H9 (cell line): ENCODE data around the gene ARFGEF3. TPM values are rescaled to one million over a fixed set of nuclear protein-coding genes. Genes with fewer than 3 reads are reported as not detected.

Experiments
- DNase-seq: peaks from one replicate; pipeline ENCODE4 v3.0.0-alpha.2; 2017
- H2AFZ ChIP-seq: one replicate; pipeline ENCODE4 v1.6.1; 2013; ENCODE audit warnings: mild to moderate bottlenecking, low read length, control low read depth, moderate library complexity
- H2AK5ac ChIP-seq: 2 replicates; pipeline ENCODE4 v1.6.1; 2013; ENCODE audit warnings: low read length, control low read depth, mixed read lengths; ENCODE audit not compliant: insufficient read length
- H2BK120ac ChIP-seq: one replicate; pipeline ENCODE4 v1.6.1; 2013; ENCODE audit warnings: low read depth, mild to moderate bottlenecking, low read length, control low read depth, inconsistent platforms; ENCODE audit not compliant: poor library complexity, severe bottlenecking
- H2BK12ac ChIP-seq: 2 replicates; pipeline ENCODE4 v1.6.1; 2013; ENCODE audit warnings: low read length, control low read depth, mixed read lengths, low read depth; ENCODE audit not compliant: insufficient read length
- H2BK15ac ChIP-seq: 2 replicates; pipeline ENCODE4 v1.6.1; 2013; ENCODE audit warnings: low read depth, low read length, control low read depth
- H2BK20ac ChIP-seq: one replicate; pipeline ENCODE4 v1.6.1; 2013; ENCODE audit warnings: low read depth, mild to moderate bottlenecking, low read length, control low read depth, inconsistent platforms; ENCODE audit not compliant: poor library complexity, severe bottlenecking
- H2BK5ac ChIP-seq: 2 replicates; pipeline ENCODE4 v1.6.1; 2013; ENCODE audit warnings: low read length, control low read depth, mixed read lengths; ENCODE audit not compliant: insufficient read length
- H3K14ac ChIP-seq: 2 replicates; pipeline ENCODE4 v1.6.1; 2013; ENCODE audit warnings: low read length, control low read depth; ENCODE audit not compliant: insufficient read depth
- H3K18ac ChIP-seq: 2 replicates; pipeline ENCODE4 v1.6.1; 2013; ENCODE audit warnings: low read depth, mild to moderate bottlenecking, mixed read lengths, low read length, control low read depth; ENCODE audit not compliant: insufficient read length
- H3K23ac ChIP-seq: 2 replicates; pipeline ENCODE4 v1.6.1; 2013; ENCODE audit warnings: low read length, control low read depth, mixed read lengths, low read depth; ENCODE audit not compliant: insufficient read length
- H3K23me2 ChIP-seq: 2 replicates; pipeline ENCODE4 v1.6.1; 2013; ENCODE audit warnings: low read depth, mild to moderate bottlenecking, mixed read lengths, low read length, control low read depth; ENCODE audit not compliant: insufficient read length, poor library complexity, severe bottlenecking
- H3K27ac ChIP-seq: 2 replicates; pipeline ENCODE4 v1.5.1; 2013; ENCODE audit warnings: low read length, control low read depth, mixed read lengths, low read depth; ENCODE audit not compliant: insufficient read length
- H3K27me3 ChIP-seq: 2 replicates; pipeline ENCODE4 v1.6.1; 2013; ENCODE audit warnings: low read length, control low read depth, inconsistent platforms; ENCODE audit not compliant: insufficient read depth
- H3K4ac ChIP-seq: 2 replicates; pipeline ENCODE4 v1.6.1; 2013; ENCODE audit warnings: low read depth, mild to moderate bottlenecking, control low read depth, inconsistent platforms, low read length, moderate library complexity
- H3K4me1 ChIP-seq: 2 replicates; pipeline ENCODE4 v1.6.1; 2013; ENCODE audit warnings: low read length, control low read depth, inconsistent platforms; ENCODE audit not compliant: insufficient read depth
- H3K4me2 ChIP-seq: 2 replicates; pipeline ENCODE4 v1.6.1; 2013; ENCODE audit warnings: low read length, control low read depth, mixed read lengths; ENCODE audit not compliant: insufficient read length, insufficient read depth
- H3K56ac ChIP-seq: 2 replicates; pipeline ENCODE4 v1.6.1; 2013; ENCODE audit warnings: low read depth, mild to moderate bottlenecking, mixed read lengths, low read length, control low read depth; ENCODE audit not compliant: insufficient read length
- H3K79me1 ChIP-seq: 2 replicates; pipeline ENCODE4 v1.6.1; 2013; ENCODE audit warnings: low read depth, mild to moderate bottlenecking, moderate library complexity, low read length, control low read depth, inconsistent platforms; ENCODE audit not compliant: insufficient read depth, poor library complexity, severe bottlenecking
- H3K79me2 ChIP-seq: 2 replicates; pipeline ENCODE4 v1.6.1; 2013; ENCODE audit warnings: low read length, control low read depth, inconsistent platforms; ENCODE audit not compliant: insufficient read depth
- H3K9ac ChIP-seq: 2 replicates; pipeline ENCODE4 v1.6.1; 2013; ENCODE audit warnings: low read length, control low read depth, mixed read lengths; ENCODE audit not compliant: insufficient read length; ENCODE audit errors: extremely low read depth
- H3K9me3 ChIP-seq: one replicate; pipeline ENCODE4 v1.6.1; 2013; ENCODE audit warnings: low read depth, low read length, inconsistent platforms; ENCODE audit not compliant: control insufficient read depth
- H3T11ph ChIP-seq: one replicate; pipeline ENCODE4 v1.6.1; 2013; ENCODE audit warnings: mild to moderate bottlenecking, low read length, control low read depth, inconsistent platforms
- H4K20me1 ChIP-seq: one replicate; pipeline ENCODE4 v1.6.1; 2013; ENCODE audit not compliant: control insufficient read depth, insufficient read length, insufficient read depth
- H4K5ac ChIP-seq: 2 replicates; pipeline ENCODE4 v1.6.1; 2013; ENCODE audit warnings: low read depth, mild to moderate bottlenecking, mixed read lengths, low read length, control low read depth; ENCODE audit not compliant: insufficient read length
- H4K8ac ChIP-seq: replicated peaks from 2 replicates; pipeline ENCODE4 v1.6.1; 2013; ENCODE audit warnings: low read length, control low read depth, mixed read lengths, low read depth; ENCODE audit not compliant: insufficient read length
- H4K91ac ChIP-seq: 2 replicates; pipeline ENCODE4 v1.6.1; 2013; ENCODE audit warnings: low read depth, mild to moderate bottlenecking, moderate library complexity, mixed read lengths, low read length, control low read depth; ENCODE audit not compliant: insufficient read length
- H3K27ac Mint-ChIP-seq, 3 experiments: 2 replicates in 2 of 3; 3 replicates in 1 of 3; pipeline ENCODE4 v1.8.0; 2020 to 2021; ENCODE audit warnings: mixed read lengths in 3 of 3, mild to moderate bottlenecking in 1 of 3, moderate library complexity in 1 of 3
- H3K27me3 Mint-ChIP-seq: 2 replicates; pipeline ENCODE4 v1.8.0; 2021; ENCODE audit warnings: low read depth, mild to moderate bottlenecking, moderate library complexity, mixed read lengths
- H3K36me3 Mint-ChIP-seq, 3 experiments: 2 replicates in 2 of 3; 3 replicates in 1 of 3; pipeline ENCODE4 v1.8.0; 2020 to 2021; ENCODE audit warnings: low read depth in 3 of 3, mixed read lengths in 3 of 3; ENCODE audit not compliant: insufficient read depth in 1 of 3
- H3K4me1 Mint-ChIP-seq, 2 experiments: 2 replicates each; pipeline ENCODE4 v1.8.0; 2020; ENCODE audit warnings: mixed read lengths in 2 of 2
- H3K4me3 Mint-ChIP-seq, 2 experiments: 2 replicates in 1 of 2; 3 replicates in 1 of 2; pipeline ENCODE4 v1.8.0; 2020 to 2021; ENCODE audit warnings: mild to moderate bottlenecking in 2 of 2, mixed read lengths in 2 of 2, moderate library complexity in 1 of 2
- H3K9me3 Mint-ChIP-seq, 2 experiments: 2 replicates in 1 of 2; 3 replicates in 1 of 2; pipeline ENCODE4 v1.8.0; 2020; ENCODE audit warnings: mild to moderate bottlenecking in 2 of 2, mixed read lengths in 2 of 2, moderate library complexity in 1 of 2
- CTCF ChIP-seq: fragments of 200-600 bp; sonication (generic); conservative IDR thresholded peaks from 3 replicates; pipeline ENCODE4 v1.8.0; 2021; ENCODE audit warnings: antibody characterized with exemption, mild to moderate bottlenecking
- WGBS: extraction: QIAGEN DNeasy Blood & Tissue Kit; methylation state at CpG from one replicate; pipeline ENCODE4 v1.1.7; 2013; ENCODE audit warnings: missing lambda C conversion rate, low lambda C conversion rate, mixed read lengths; ENCODE audit not compliant: insufficient read length; ENCODE audit errors: extremely low coverage; 5-methylcytosine and 5-hydroxymethylcytosine counted together
- total RNA-seq: library from RNA; stranded (reverse); gene quantifications from 2 replicates; pipeline ENCODE4 v1.2.1, GENCODE V29; 2021

ARFGEF3 gene
- total RNA-seq, 1 experiment from 2014 or later, result 13.7 TPM

DNA sequence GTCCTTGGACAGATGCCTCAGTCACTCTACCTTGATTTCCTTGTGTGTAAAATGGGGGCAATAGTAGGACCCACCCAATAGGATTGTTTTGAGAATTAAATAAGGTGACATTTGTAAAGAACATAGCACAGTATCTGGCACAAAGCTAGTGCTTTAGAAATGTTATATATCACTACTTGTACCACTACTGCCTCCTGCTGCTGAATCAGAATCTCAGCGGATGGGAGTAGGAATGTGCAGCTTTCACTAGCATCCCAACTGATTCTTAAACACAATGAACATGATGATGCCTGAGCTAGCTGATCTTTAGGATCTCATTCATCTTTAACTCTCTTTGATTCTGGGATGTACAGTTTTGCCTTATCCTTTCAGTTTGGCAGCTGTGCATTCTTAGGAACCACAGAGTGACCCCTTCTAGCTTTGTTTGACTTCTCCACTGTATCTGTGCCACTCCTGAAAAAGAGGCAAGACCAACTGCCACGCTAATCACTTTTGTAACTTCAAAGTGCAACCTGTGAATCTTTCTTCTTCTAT is 49.4 kb downstream of the ARFGEF3 start:
- Histone ChIP-seq H2AK5ac (no peak overlapping the region), H3K27me3 (no peaks in the 10 kb centered on the region), H2BK12ac (no peak overlapping the region), H3K79me2 (no peaks in the 10 kb centered on the region), H3K79me1 (no peaks in the 10 kb centered on the region), H4K20me1 (no peaks in the 10 kb centered on the region), H4K91ac (no peak overlapping the region), H3K18ac (no peak overlapping the region), H3K9me3 (no peaks in the 10 kb centered on the region), H3T11ph (no peak overlapping the region), H3K56ac (no peak overlapping the region), H4K5ac (no peak overlapping the region), H3K4me1 (no peaks in the 10 kb centered on the region; the same call in 1 of the 2 replicates), H2BK20ac (no peak overlapping the region), H3K4me2 (no peak overlapping the region), H3K14ac (no peak overlapping the region), H3K23me2 (no peaks in the 10 kb centered on the region), H2BK5ac (no peak overlapping the region), H2AFZ (no peak overlapping the region), H4K8ac (no peak overlapping the region), H3K23ac (no peak overlapping the region), H3K9ac (no peak overlapping the region), H3K4ac (no peak overlapping the region), H2BK15ac (no peak overlapping the region), H2BK120ac (no peak overlapping the region), H3K27ac (no peak overlapping the region)
- H3K27me3 Mint-ChIP-seq, result no peaks in the 10 kb centered on the region
- no peak for DNase-seq
- H3K9me3 Mint-ChIP-seq, result no peaks in the 10 kb centered on the region
- no CpG with 5 or more reads among the region's 2 CpGs for WGBS
- H3K4me1 Mint-ChIP-seq, result peaks cover 4 to 9% of the 10 kb centered on the region in 2 experiments
- peaks cover 0 to 4% (median 0%) of the 10 kb centered on the region in 3 experiments; a peak in 4 of 7 replicates for H3K36me3 Mint-ChIP-seq
- TF ChIP-seq CTCF, result peak; percentile 70
- no peak overlapping the region for H3K4me3 Mint-ChIP-seq
- no peak overlapping the region for H3K27ac Mint-ChIP-seq
